ENCODE results near the gene PTPN7. TPM values are rescaled to one million over a fixed set of nuclear protein-coding genes. Genes with fewer than 3 reads are reported as not detected.

Gene PTPN7
- total RNA-seq, 1 experiment from 2014 or later, result 2.2 TPM

DNA sequence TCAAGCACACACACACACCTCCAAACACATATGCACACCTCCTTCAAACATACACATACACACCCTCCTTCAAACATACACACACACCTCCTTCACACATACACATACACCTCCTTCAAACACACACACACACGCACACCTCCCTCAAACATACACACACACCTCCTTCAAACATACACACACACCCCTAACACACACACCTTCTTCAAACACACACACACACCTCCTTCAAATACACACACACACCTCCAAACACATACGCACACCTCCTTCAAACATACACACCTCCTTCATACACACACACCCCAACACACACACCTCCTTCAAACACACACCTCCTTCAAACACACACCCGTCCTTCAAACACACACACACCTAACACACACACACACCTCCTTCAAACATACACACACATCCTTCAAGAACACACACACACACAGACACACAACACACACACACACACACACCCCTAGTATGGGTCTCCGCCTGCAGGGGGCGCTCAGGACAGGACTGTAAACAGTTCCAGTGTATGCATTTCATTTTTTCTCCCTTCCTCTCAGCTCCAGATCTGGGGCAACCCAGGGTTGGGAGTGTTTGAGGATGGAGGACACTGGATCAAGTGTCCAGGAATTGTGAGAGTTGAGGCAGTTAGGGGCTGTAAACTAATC lies 45.3 kb upstream of the PTPN7 start:
- Histone ChIP-seq H3K4me3 (ENCODE audit: low read depth, low read length, poor library complexity, severe bottlenecking) (no peak overlapping the region), H3K4me1 (ENCODE audit: insufficient read depth, low read length, poor library complexity, severe bottlenecking) (no peaks in the 10 kb centered on the region), H3K27me3 (replicated peaks; ENCODE audit: insufficient read depth, low read depth, low read length, poor library complexity) (peaks cover 1% of the 10 kb centered on the region), H3K9me3 (ENCODE audit: low read depth, low read length, poor library complexity, severe bottlenecking) (no peaks in the 10 kb centered on the region), H3K36me3 (ENCODE audit: insufficient read depth, low read length, poor library complexity, severe bottlenecking) (no peaks in the 10 kb centered on the region), H3K27ac (ENCODE audit: low read depth, low read length, poor library complexity, severe bottlenecking) (no peak overlapping the region)
- TF ChIP-seq EZH2 (IDR thresholded peaks at IDR 0.05; ENCODE audit: borderline replicate concordance, low read depth, low read length, poor library complexity, severe bottlenecking), result no peak
- TF ChIP-seq, protein P1, sequence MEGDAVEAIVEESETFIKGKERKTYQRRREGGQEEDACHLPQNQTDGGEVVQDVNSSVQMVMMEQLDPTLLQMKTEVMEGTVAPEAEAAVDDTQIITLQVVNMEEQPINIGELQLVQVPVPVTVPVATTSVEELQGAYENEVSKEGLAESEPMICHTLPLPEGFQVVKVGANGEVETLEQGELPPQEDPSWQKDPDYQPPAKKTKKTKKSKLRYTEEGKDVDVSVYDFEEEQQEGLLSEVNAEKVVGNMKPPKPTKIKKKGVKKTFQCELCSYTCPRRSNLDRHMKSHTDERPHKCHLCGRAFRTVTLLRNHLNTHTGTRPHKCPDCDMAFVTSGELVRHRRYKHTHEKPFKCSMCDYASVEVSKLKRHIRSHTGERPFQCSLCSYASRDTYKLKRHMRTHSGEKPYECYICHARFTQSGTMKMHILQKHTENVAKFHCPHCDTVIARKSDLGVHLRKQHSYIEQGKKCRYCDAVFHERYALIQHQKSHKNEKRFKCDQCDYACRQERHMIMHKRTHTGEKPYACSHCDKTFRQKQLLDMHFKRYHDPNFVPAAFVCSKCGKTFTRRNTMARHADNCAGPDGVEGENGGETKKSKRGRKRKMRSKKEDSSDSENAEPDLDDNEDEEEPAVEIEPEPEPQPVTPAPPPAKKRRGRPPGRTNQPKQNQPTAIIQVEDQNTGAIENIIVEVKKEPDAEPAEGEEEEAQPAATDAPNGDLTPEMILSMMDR (conservative IDR thresholded peaks at IDR 0.05; ENCODE audit: low read depth, low read length), result peak; percentile 50
- DNase-seq (ENCODE audit: low spot score), result no peak
- CTCF ChIA-PET, result no interaction called here
- BruUV-seq (replicated peaks), result no TSS peak
- POLR2A ChIA-PET (ENCODE audit: low non-redundant PET), result no interaction called here
- intact Hi-C loops (cut with micrococcal nuclease; ENCODE audit: unreplicated experiment), result no loop called here

DNA sequence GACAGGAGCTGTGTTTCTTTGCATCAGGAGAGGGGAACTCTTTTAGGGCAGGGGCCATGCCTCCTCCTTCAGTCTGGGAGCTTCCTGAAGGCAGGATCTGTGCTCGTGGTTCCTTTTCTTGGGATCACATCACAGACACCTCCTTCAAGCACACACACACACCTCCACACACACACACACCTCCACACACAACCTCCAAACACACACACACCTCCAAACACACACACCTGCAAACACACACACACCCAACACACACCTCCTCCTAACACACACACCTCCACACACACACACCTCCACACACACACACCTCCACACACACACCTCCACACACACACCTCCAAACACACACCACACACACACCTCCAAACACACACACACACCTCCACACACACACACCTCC lies 43.7 kb upstream of the PTPN7 start:
- CTCF ChIA-PET, result no interaction called here
- Histone ChIP-seq H3K27me3 (replicated peaks; ENCODE audit: insufficient read depth, low read depth, low read length, poor library complexity) (no peaks in the 10 kb centered on the region), H3K36me3 (ENCODE audit: insufficient read depth, low read length, poor library complexity, severe bottlenecking) (no peaks in the 10 kb centered on the region), H3K4me3 (ENCODE audit: low read depth, low read length, poor library complexity, severe bottlenecking) (no peak overlapping the region), H3K27ac (ENCODE audit: low read depth, low read length, poor library complexity, severe bottlenecking) (no peak overlapping the region), H3K9me3 (ENCODE audit: low read depth, low read length, poor library complexity, severe bottlenecking) (no peaks in the 10 kb centered on the region), H3K4me1 (ENCODE audit: insufficient read depth, low read length, poor library complexity, severe bottlenecking) (no peaks in the 10 kb centered on the region)
- TF ChIP-seq EZH2 (IDR thresholded peaks at IDR 0.05; ENCODE audit: borderline replicate concordance, low read depth, low read length, poor library complexity, severe bottlenecking), result no peak
- TF ChIP-seq, protein P1 (conservative IDR thresholded peaks at IDR 0.05; ENCODE audit: low read depth, low read length), result no peak
- DNase-seq (ENCODE audit: low spot score), result no peak
- POLR2A ChIA-PET (ENCODE audit: low non-redundant PET), result no interaction called here
- no TSS peak for BruUV-seq (replicated peaks)
- intact Hi-C loops (cut with micrococcal nuclease; ENCODE audit: unreplicated experiment), result no loop called here

DNA sequence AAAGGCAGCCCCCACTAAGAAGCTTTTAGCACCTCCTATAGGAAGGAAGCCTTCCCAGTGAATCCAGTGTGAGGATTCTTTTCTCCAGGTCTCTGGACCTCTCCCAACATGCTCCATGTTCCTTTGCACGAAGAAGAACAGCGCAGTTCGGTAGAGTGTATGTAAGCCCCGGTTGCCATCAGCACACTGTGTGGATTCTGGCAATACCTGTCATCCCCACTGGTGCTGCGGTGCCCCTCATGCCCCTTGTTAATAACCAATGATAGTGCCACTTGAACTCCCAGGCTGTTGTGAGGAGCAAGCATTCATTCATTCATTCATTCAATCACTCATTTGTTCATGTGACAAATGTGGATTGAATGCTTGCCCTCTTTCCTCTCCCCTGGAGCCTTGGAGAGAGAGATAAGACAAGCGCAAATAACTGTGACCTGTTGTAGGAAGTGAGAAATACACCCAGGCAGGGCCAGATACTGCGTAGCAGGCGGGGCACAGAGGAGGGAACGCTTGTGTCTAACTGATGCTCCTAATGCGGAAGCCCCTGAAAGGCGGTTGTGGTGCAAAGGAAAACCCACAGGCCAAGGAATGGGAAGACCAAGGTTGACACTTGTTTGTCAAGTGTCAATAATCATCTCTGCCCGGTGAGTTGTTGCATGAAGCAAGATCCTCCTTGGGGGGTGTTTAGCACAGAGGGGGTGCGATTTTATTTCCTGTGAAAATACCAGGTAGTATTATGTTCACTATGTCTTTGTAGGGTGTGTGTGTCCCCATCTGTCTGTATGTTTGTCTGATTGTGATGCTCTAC lies 43.0 kb upstream of the PTPN7 start:
- H3K9me3 ChIP-seq (ENCODE audit: low read depth, low read length, poor library complexity, severe bottlenecking), result no peaks in the 10 kb centered on the region
- intact Hi-C loops (cut with micrococcal nuclease; ENCODE audit: unreplicated experiment), result no loop called here
- no peaks in the 10 kb centered on the region for H3K27me3 ChIP-seq (replicated peaks; ENCODE audit: insufficient read depth, low read depth, low read length, poor library complexity)
- no peak overlapping the region for H3K27ac ChIP-seq (ENCODE audit: low read depth, low read length, poor library complexity, severe bottlenecking)
- TF ChIP-seq EZH2 (IDR thresholded peaks at IDR 0.05; ENCODE audit: borderline replicate concordance, low read depth, low read length, poor library complexity, severe bottlenecking), result no peak
- DNase-seq (ENCODE audit: low spot score), result no peak
- H3K4me1 ChIP-seq (ENCODE audit: insufficient read depth, low read length, poor library complexity, severe bottlenecking), result no peaks in the 10 kb centered on the region
- ChIA-PET POLR2A (ENCODE audit: low non-redundant PET) (no interaction called here), CTCF (no interaction called here)
- H3K4me3 ChIP-seq (ENCODE audit: low read depth, low read length, poor library complexity, severe bottlenecking), result no peak overlapping the region
- no peaks in the 10 kb centered on the region for H3K36me3 ChIP-seq (ENCODE audit: insufficient read depth, low read length, poor library complexity, severe bottlenecking)
- BruUV-seq (replicated peaks), result no TSS peak
